ENCODE data around the gene RNF40. TPM values are rescaled to one million over a fixed set of nuclear protein-coding genes. Genes with fewer than 3 reads are reported as not detected.
"Not testable (repeated sequence)": the region's sequence is repeated elsewhere in the genome, so short reads cannot be mapped to it uniquely, and the experiment has no call there.

The RNF40 gene
- polyA plus RNA-seq, 1 donor from 2014 or later: 85.2 TPM

GRCh38 chr16:30820952-30821421 lies 58.9 kb downstream of the RNF40 start:
- H3K27ac ChIP-seq (ENCODE audit: low read length): no peak overlapping the region
- H3K27me3 ChIP-seq (ENCODE audit: insufficient read depth, low read depth, low read length): no peaks in the 10 kb centered on the region
- H2AFZ ChIP-seq (ENCODE audit: low read depth, low read length): no peak overlapping the region
- no peaks in the 10 kb centered on the region for H3K9me3 ChIP-seq (ENCODE audit: low read length)
- TF ChIP-seq SMC3 (conservative IDR thresholded peaks at IDR 0.05; ENCODE audit: poor library complexity) (no peak), CTCF (IDR thresholded peaks at IDR 0.05; ENCODE audit: poor library complexity, severe bottlenecking) (no peak), EP300 (conservative IDR thresholded peaks at IDR 0.05; ENCODE audit: poor library complexity, severe bottlenecking) (no peak), RAD21 (conservative IDR thresholded peaks at IDR 0.05) (no peak)
- TF ChIP-seq, protein P1, sequence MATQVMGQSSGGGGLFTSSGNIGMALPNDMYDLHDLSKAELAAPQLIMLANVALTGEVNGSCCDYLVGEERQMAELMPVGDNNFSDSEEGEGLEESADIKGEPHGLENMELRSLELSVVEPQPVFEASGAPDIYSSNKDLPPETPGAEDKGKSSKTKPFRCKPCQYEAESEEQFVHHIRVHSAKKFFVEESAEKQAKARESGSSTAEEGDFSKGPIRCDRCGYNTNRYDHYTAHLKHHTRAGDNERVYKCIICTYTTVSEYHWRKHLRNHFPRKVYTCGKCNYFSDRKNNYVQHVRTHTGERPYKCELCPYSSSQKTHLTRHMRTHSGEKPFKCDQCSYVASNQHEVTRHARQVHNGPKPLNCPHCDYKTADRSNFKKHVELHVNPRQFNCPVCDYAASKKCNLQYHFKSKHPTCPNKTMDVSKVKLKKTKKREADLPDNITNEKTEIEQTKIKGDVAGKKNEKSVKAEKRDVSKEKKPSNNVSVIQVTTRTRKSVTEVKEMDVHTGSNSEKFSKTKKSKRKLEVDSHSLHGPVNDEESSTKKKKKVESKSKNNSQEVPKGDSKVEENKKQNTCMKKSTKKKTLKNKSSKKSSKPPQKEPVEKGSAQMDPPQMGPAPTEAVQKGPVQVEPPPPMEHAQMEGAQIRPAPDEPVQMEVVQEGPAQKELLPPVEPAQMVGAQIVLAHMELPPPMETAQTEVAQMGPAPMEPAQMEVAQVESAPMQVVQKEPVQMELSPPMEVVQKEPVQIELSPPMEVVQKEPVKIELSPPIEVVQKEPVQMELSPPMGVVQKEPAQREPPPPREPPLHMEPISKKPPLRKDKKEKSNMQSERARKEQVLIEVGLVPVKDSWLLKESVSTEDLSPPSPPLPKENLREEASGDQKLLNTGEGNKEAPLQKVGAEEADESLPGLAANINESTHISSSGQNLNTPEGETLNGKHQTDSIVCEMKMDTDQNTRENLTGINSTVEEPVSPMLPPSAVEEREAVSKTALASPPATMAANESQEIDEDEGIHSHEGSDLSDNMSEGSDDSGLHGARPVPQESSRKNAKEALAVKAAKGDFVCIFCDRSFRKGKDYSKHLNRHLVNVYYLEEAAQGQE (IDR thresholded peaks at IDR 0.05; ENCODE audit: borderline replicate concordance): no peak
- H3K36me3 ChIP-seq (ENCODE audit: insufficient read depth, low read length): no peaks in the 10 kb centered on the region
- no peaks in the 10 kb centered on the region for H4K20me1 ChIP-seq (ENCODE audit: insufficient read depth)
- H3K9me2 ChIP-seq (ENCODE audit: insufficient read depth, low read length): no peaks in the 10 kb centered on the region
- H3K4me2 ChIP-seq (ENCODE audit: low read length): no peak overlapping the region
- no peak overlapping the region for H3K9ac ChIP-seq (ENCODE audit: low read length)
- no peak overlapping the region for H3K4me3 ChIP-seq (ENCODE audit: low read length)
- H3K79me2 ChIP-seq (replicated peaks; ENCODE audit: insufficient read depth, low read length): no peaks in the 10 kb centered on the region
- H3F3A ChIP-seq (ENCODE audit: insufficient read depth, low read length, poor library complexity, severe bottlenecking): no peaks in the 10 kb centered on the region

- H4K20me1 ChIP-seq (ENCODE audit: insufficient read depth); H3K9me3 ChIP-seq (ENCODE audit: low read length); H3K27ac ChIP-seq (ENCODE audit: low read length); H3K4me2 ChIP-seq (ENCODE audit: low read length); H3K79me2 ChIP-seq (replicated peaks; ENCODE audit: insufficient read depth, low read length); H3K27me3 ChIP-seq (ENCODE audit: insufficient read depth, low read depth, low read length); H3K36me3 ChIP-seq (ENCODE audit: insufficient read depth, low read length); H3K9me2 ChIP-seq (ENCODE audit: insufficient read depth, low read length); H2AFZ ChIP-seq (ENCODE audit: low read depth, low read length); H3K4me3 ChIP-seq (ENCODE audit: low read length); H3F3A ChIP-seq (ENCODE audit: insufficient read depth, low read length, poor library complexity, severe bottlenecking); H3K9ac ChIP-seq (ENCODE audit: low read length): not testable (repeated sequence)
Observed at GRCh38 chr16:30821441-30821840, 59.3 kb downstream of the RNF40 start.

GRCh38 chr16:30821891-30822290 lies 59.8 kb downstream of the RNF40 start:
- no peak overlapping the region for H3K4me3 ChIP-seq (ENCODE audit: low read length)
- H3K9me3 ChIP-seq (ENCODE audit: low read length): no peaks in the 10 kb centered on the region
- H2AFZ ChIP-seq (ENCODE audit: low read depth, low read length): no peak overlapping the region
- no peak overlapping the region for H3K9ac ChIP-seq (ENCODE audit: low read length)
- no peaks in the 10 kb centered on the region for H3K27me3 ChIP-seq (ENCODE audit: insufficient read depth, low read depth, low read length)
- no peaks in the 10 kb centered on the region for H3K79me2 ChIP-seq (replicated peaks; ENCODE audit: insufficient read depth, low read length)
- no peaks in the 10 kb centered on the region for H4K20me1 ChIP-seq (ENCODE audit: insufficient read depth)
- H3F3A ChIP-seq (ENCODE audit: insufficient read depth, low read length, poor library complexity, severe bottlenecking): no peaks in the 10 kb centered on the region
- no peaks in the 10 kb centered on the region for H3K9me2 ChIP-seq (ENCODE audit: insufficient read depth, low read length)
- H3K36me3 ChIP-seq (ENCODE audit: insufficient read depth, low read length): no peaks in the 10 kb centered on the region
- H3K27ac ChIP-seq (ENCODE audit: low read length): no peak overlapping the region
- TF ChIP-seq POLR2AphosphoS5 (IDR thresholded peaks at IDR 0.05): no peak
- TF ChIP-seq EZH2 (IDR thresholded peaks at IDR 0.05; ENCODE audit: borderline replicate concordance, insufficient read depth, low read length, poor library complexity, severe bottlenecking): no peak
- TF ChIP-seq SMC3 (conservative IDR thresholded peaks at IDR 0.05; ENCODE audit: poor library complexity): no peak
- TF ChIP-seq CTCF (IDR thresholded peaks at IDR 0.05; ENCODE audit: poor library complexity, severe bottlenecking): no peak
- TF ChIP-seq, protein P1 (IDR thresholded peaks at IDR 0.05; ENCODE audit: borderline replicate concordance): no peak
- no peak for TF ChIP-seq RAD21 (conservative IDR thresholded peaks at IDR 0.05)
- TF ChIP-seq MXI1 (conservative IDR thresholded peaks at IDR 0.05; ENCODE audit: poor library complexity, severe bottlenecking): no peak
- TF ChIP-seq EP300 (conservative IDR thresholded peaks at IDR 0.05; ENCODE audit: poor library complexity, severe bottlenecking): no peak
- TF ChIP-seq TAF1 (IDR thresholded peaks at IDR 0.05; ENCODE audit: low read depth): no peak
- no peak overlapping the region for H3K4me2 ChIP-seq (ENCODE audit: low read length)
